Osteocyte (in vitro differentiated cells): ENCODE data around the gene OLFM2. TPM values are rescaled to one million over a fixed set of nuclear protein-coding genes. Genes with fewer than 3 reads are reported as not detected.

Experiments used
- DNase-seq: peaks from one replicate; pipeline ENCODE4 v3.0.0; 2021; ENCODE audit warnings: mixed read lengths; ENCODE audit not compliant: unreplicated experiment; ENCODE audit errors: extremely low spot score
- H3K27ac Mint-ChIP-seq: one replicate; pipeline ENCODE4 v1.8.0; 2021; ENCODE audit warnings: mild to moderate bottlenecking, mixed read lengths; ENCODE audit not compliant: unreplicated experiment
- H3K27me3 Mint-ChIP-seq: one replicate; pipeline ENCODE4 v1.8.0; 2021; ENCODE audit warnings: mixed read lengths; ENCODE audit not compliant: unreplicated experiment
- H3K36me3 Mint-ChIP-seq: one replicate; pipeline ENCODE4 v1.8.0; 2021; ENCODE audit warnings: mixed read lengths; ENCODE audit not compliant: unreplicated experiment
- H3K4me1 Mint-ChIP-seq: one replicate; pipeline ENCODE4 v1.8.0; 2021; ENCODE audit warnings: mixed read lengths; ENCODE audit not compliant: unreplicated experiment
- H3K4me3 Mint-ChIP-seq: one replicate; pipeline ENCODE4 v1.8.0; 2021; ENCODE audit warnings: mild to moderate bottlenecking, moderate library complexity, mixed read lengths; ENCODE audit not compliant: unreplicated experiment
- H3K9me3 Mint-ChIP-seq: one replicate; pipeline ENCODE4 v1.8.0; 2021; ENCODE audit warnings: mixed read lengths; ENCODE audit not compliant: unreplicated experiment
- total RNA-seq: library from RNA; stranded (reverse); gene quantifications from 2 replicates; pipeline ENCODE4 v1.2.1, GENCODE V29; 2021
- TF ChIP-seq, protein P1 (sequence below): fragments of 200-600 bp; sonication (generic); IDR thresholded peaks from 2 replicates; pipeline ENCODE4 v1.5.0; 2021; ENCODE audit warnings: antibody characterized with exemption, mild to moderate bottlenecking, moderate library complexity

OLFM2 gene
- total RNA-seq, 1 donor from 2014 or later = 208 TPM

DNA sequence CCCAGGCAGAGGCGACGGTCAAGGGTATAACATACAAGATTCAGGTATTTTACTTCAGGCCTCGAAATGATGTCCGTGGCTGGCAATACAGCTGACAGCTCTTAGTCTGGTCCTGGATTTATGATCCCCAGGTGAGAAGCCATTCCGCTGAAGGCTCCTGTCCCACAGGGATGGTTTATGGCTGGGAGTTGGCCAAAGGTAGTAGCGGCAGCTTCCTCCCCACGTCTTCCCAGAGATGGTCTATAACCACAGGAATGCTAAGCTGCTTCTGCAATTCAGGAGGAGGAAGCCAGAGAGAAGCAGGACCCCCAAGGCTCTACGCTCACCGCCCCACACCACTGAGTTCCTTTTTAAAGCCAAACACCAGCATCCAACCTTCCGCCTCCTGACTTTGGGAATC is 27.1 kb downstream of the OLFM2 start:
- peaks cover 1% of the 10 kb centered on the region for H3K4me1 Mint-ChIP-seq
- no peaks in the 10 kb centered on the region for H3K9me3 Mint-ChIP-seq
- H3K4me3 Mint-ChIP-seq = no peak overlapping the region
- no peak overlapping the region for H3K27ac Mint-ChIP-seq
- no peaks in the 10 kb centered on the region for H3K27me3 Mint-ChIP-seq
- peaks cover 2% of the 10 kb centered on the region for H3K36me3 Mint-ChIP-seq
- TF ChIP-seq, protein P1, sequence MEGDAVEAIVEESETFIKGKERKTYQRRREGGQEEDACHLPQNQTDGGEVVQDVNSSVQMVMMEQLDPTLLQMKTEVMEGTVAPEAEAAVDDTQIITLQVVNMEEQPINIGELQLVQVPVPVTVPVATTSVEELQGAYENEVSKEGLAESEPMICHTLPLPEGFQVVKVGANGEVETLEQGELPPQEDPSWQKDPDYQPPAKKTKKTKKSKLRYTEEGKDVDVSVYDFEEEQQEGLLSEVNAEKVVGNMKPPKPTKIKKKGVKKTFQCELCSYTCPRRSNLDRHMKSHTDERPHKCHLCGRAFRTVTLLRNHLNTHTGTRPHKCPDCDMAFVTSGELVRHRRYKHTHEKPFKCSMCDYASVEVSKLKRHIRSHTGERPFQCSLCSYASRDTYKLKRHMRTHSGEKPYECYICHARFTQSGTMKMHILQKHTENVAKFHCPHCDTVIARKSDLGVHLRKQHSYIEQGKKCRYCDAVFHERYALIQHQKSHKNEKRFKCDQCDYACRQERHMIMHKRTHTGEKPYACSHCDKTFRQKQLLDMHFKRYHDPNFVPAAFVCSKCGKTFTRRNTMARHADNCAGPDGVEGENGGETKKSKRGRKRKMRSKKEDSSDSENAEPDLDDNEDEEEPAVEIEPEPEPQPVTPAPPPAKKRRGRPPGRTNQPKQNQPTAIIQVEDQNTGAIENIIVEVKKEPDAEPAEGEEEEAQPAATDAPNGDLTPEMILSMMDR = no peak
- no peak for DNase-seq

DNA sequence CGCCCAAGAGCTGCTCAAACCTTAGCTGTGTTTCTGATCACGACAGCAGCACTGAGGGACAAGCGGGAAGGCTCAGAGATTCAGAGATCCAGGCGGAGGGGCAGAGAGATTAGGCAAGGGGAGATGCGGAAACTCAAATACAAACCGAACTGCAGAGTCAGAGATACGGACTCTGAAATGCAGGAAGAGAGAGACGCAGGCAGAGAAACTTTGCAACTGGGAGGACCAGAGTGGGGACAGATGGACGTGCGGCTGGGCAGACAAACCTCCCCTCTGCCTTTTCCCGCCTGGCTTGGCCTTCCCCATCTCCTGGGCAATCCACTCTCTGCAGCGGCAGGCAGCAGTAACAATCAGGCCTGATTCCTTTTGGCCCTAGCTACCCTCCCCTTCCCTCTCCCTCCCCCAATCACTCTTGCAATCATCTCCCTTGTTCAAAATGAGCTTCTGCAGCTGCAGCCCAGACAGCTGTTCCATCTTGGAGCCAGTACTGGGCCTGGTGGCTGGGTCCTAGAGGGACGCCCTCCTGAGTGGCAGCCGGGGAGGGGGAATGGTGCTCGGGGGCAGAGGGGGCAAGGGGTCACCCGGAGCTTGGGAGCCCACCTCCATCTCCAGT is 29.7 kb downstream of the OLFM2 start:
- TF ChIP-seq, protein P1 = no peak
- Mint-ChIP-seq H3K27me3 (no peaks in the 10 kb centered on the region), H3K36me3 (peaks cover 2% of the 10 kb centered on the region), H3K27ac (no peak overlapping the region), H3K9me3 (no peaks in the 10 kb centered on the region), H3K4me1 (no peaks in the 10 kb centered on the region), H3K4me3 (no peak overlapping the region)
- DNase-seq = no peak

DNA sequence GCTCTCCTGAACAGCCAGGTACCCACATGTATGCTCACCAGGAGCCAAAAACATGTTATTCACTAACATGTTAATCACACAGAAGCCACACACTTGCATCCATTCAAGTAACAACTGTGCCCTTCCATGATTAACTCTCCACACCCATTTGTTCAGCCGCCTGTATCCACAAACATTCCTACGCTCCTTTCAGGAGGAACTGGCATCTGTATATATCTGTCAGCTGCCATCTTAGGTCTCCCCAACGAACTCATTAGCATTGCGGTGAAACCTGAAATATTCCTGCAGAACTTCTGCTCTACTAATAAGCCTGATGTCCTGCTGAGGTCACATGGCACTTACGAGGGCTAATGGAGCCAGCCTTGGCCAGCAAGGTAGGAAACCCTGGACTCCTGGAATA is 33.0 kb downstream of the OLFM2 start:
- Mint-ChIP-seq H3K4me1 (no peaks in the 10 kb centered on the region), H3K9me3 (no peaks in the 10 kb centered on the region)
- no peak for DNase-seq

DNA sequence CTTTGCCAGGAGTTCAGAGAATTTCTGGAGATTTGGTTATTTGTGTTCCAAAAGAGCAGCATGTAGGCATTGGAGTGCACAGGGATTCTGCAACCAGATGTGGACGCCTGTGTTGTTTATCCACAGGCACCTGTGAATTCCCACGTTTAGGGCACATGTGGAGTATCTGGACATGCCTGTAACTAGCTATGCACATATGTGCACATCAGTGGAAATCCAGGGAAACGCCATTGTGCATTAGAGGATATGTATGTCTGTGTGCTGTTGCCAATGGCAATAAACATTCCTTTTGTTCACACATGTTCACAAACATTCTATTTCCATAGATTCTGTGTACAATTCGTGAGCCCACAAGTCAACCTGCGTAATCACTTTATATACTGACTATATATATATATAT is 34.7 kb downstream of the OLFM2 start:
- Mint-ChIP-seq H3K36me3 (peaks cover 4% of the 10 kb centered on the region), H3K9me3 (no peaks in the 10 kb centered on the region), H3K27me3 (no peaks in the 10 kb centered on the region), H3K4me3 (no peak overlapping the region), H3K27ac (no peak overlapping the region), H3K4me1 (no peaks in the 10 kb centered on the region)
- TF ChIP-seq, protein P1 = no peak
- no peak for DNase-seq

More for the DNA sequence above, 33.0 kb downstream of the OLFM2 start:
- Mint-ChIP-seq H3K27me3 (no peaks in the 10 kb centered on the region), H3K36me3 (peaks cover 6% of the 10 kb centered on the region), H3K27ac (no peak overlapping the region), H3K4me3 (no peak overlapping the region)
- TF ChIP-seq, protein P1 = no peak

DNA sequence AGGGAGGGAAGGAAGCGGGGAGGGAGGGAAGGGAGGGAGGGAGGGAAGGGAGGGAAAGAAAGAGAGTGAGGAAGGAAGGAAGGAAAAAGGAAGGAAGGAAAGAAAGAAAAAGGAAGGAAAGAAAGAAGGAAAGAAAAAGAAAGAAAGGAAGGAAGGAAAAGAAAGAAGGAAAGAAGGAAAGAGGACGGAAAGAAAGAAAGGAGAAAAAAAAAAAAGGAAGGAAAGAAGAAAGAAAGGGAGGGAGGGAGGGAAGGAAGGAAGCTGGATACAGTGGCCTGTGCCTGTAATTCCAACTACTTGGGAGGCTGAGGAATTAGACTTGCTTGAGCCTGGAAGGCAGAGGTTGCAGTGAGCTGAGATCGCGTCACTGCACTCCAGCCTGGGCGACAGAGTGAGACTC is 35.3 kb downstream of the OLFM2 start:
- Mint-ChIP-seq H3K9me3 (no peaks in the 10 kb centered on the region), H3K4me1 (no peaks in the 10 kb centered on the region), H3K27me3 (no peaks in the 10 kb centered on the region), H3K36me3 (peaks cover 4% of the 10 kb centered on the region), H3K4me3 (no peak overlapping the region), H3K27ac (no peak overlapping the region)
- TF ChIP-seq, protein P1 = no peak
- no peak for DNase-seq
